SH-SY5Y (cell line): ENCODE measurements around the gene SLC13A3.

Experiments
- GATA2 ChIP-seq: IDR thresholded peaks from 2 replicates; pipeline ENCODE4 v1.6.1; 2011; ENCODE audit warnings: mild to moderate bottlenecking, low read depth, low read length
- GATA3 ChIP-seq: IDR thresholded peaks from 2 replicates; pipeline ENCODE4 v1.6.1; 2011; ENCODE audit warnings: low read depth, mild to moderate bottlenecking, low read length, moderate library complexity

- TF ChIP-seq GATA3 (no peak), GATA2 (no peak)
These were observed 14.7 kb downstream of the SLC13A3 start for GRCh38 chr20:46636514-46636913.
